Muscle of leg (tissue), 11 donors: Measurements from ENCODE around the gene NFIA. TPM values are rescaled to one million over a fixed set of nuclear protein-coding genes. Genes with fewer than 3 reads are reported as not detected.

Source experiments
- DNase-seq: peaks from one replicate; pipeline ENCODE4 v3.0.0; 2013
- H3K27ac ChIP-seq: one replicate; pipeline ENCODE4 v1.5.1; 2013; ENCODE audit warnings: mild to moderate bottlenecking, low read length, control low read depth
- H3K27me3 ChIP-seq: one replicate; pipeline ENCODE4 v1.6.1; 2013; ENCODE audit warnings: low read length; ENCODE audit not compliant: control insufficient read depth, insufficient read depth
- H3K36me3 ChIP-seq: one replicate; pipeline ENCODE4 v1.6.1; 2013; ENCODE audit warnings: low read length; ENCODE audit not compliant: control insufficient read depth, insufficient read depth
- H3K4me1 ChIP-seq: one replicate; pipeline ENCODE4 v1.6.1; 2013; ENCODE audit warnings: low read length; ENCODE audit not compliant: control insufficient read depth, insufficient read depth
- H3K4me3 ChIP-seq: one replicate; pipeline ENCODE4 v1.5.1; 2013; ENCODE audit warnings: low read length, control low read depth
- H3K9me3 ChIP-seq: replicated peaks from 2 replicates; pipeline ENCODE4 v1.6.1; 2013; ENCODE audit warnings: low read depth, low read length; ENCODE audit not compliant: control insufficient read depth
- WGBS: methylation state at CpG from one replicate; pipeline ENCODE4 v1.1.5; 2013; ENCODE audit warnings: missing lambda C conversion rate; ENCODE audit not compliant: insufficient coverage; 5-methylcytosine and 5-hydroxymethylcytosine counted together
- polyA plus RNA-seq, 8 donors: library from polyadenylated mRNA; unstranded; fragments of 120-200 nt; gene quantifications; one replicate each; pipeline versions ENCODE4 v1.2.1 to v1.2.3, GENCODE V29; 2013; ENCODE audit warnings: inconsistent platforms in 1 of 8, low replicate concordance in 1 of 8; ENCODE audit not compliant: insufficient read length in 8 of 8, insufficient read depth in 1 of 8
- total RNA-seq: library from RNA; stranded (reverse); fragments of 120-200 nt; gene quantifications from one replicate; pipeline ENCODE4 v1.2.4, GENCODE V29; 2013

NFIA gene
- total and polyA plus RNA-seq, 9 donors, result 21.6 to 41.0 (median 29.7) TPM

DNA sequence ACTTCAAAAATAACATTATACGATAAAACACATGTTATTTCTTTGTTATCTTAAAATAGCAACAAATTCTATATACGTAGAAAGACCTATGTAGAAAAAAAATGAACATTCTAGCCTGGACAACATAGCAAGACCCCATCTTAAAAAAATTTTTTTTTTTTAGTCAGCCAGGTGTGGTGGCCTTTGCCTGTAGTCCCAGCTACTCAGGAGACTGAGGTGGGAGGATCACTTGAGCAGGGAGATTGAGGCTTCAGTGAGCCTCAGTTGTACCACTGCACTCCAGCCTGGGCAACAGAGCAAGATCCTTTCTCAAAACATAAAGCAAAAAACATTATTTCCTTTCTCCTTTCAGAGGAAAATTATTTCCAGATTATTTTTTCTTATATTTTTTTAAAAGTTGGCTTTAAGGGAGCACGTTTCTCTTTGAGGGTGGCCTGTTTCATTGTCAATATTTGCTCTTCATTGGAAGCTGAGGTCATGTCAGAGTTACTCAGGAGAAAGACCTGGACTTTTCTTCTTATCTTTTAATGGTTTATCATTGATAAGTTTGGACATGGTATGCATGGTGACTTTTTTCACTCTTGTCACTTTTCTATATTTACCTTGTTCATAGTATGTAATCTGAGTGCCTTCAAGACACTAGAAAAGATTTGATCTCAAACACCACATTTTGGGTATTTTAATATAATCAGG, 32.0 kb downstream of the NFIA start:
- H3K4me1 ChIP-seq, result peaks cover 6% of the 10 kb centered on the region
- DNase-seq, result no peak
- WGBS, result no CpG with 5 or more reads among the region's 3 CpGs
- no peaks in the 10 kb centered on the region for H3K9me3 ChIP-seq
- no peaks in the 10 kb centered on the region for H3K27me3 ChIP-seq
- peaks cover 6% of the 10 kb centered on the region for H3K36me3 ChIP-seq
- no peak overlapping the region for H3K27ac ChIP-seq
- no peak overlapping the region for H3K4me3 ChIP-seq

- Histone ChIP-seq H3K27me3 (no peaks in the 10 kb centered on the region), H3K9me3 (no peaks in the 10 kb centered on the region), H3K36me3 (peaks cover 6% of the 10 kb centered on the region), H3K4me3 (no peak overlapping the region), H3K4me1 (peaks cover 6% of the 10 kb centered on the region), H3K27ac (no peak overlapping the region)
- WGBS, result 97% methylated on average over 7 of the region's 7 CpGs
- DNase-seq, result no peak
Measured at GRCh38 chr1:61115436-61115835, 33.1 kb downstream of the NFIA start.

- H3K4me3 ChIP-seq, result no peak overlapping the region
- H3K27me3 ChIP-seq, result no peaks in the 10 kb centered on the region
- H3K9me3 ChIP-seq, result no peaks in the 10 kb centered on the region
- peak overlapping the region; percentile 15 for H3K27ac ChIP-seq
- no CpG with 5 or more reads among the region's 6 CpGs for WGBS
- peak; percentile 58 for DNase-seq
- H3K4me1 ChIP-seq, result peaks cover 6% of the 10 kb centered on the region
- peaks cover 6% of the 10 kb centered on the region for H3K36me3 ChIP-seq
Measured at GRCh38 chr1:61116421-61116820, 34.1 kb downstream of the NFIA start.

DNA sequence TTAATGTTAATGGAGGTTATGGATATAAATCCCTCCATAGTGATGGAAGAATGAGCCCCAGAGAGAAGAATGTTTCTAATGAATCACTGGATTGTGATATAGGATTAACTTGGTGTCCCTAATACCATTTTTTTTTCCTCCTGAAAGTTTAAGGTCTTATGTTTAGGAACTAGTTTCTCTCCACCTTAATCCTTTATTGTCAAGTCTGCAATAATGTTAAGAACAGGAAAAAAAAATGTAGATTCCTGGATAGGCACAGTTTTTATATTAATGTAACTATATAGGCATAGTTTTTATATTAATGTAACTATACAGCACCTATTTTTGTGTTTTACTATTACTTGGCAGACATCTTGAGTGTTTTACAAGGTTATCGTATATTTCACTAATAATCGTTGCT, 34.9 kb downstream of the NFIA start:
- Histone ChIP-seq H3K27ac (no peak overlapping the region), H3K4me3 (no peak overlapping the region), H3K9me3 (no peaks in the 10 kb centered on the region), H3K4me1 (peaks cover 6% of the 10 kb centered on the region), H3K36me3 (peaks cover 6% of the 10 kb centered on the region), H3K27me3 (no peaks in the 10 kb centered on the region)
- no peak for DNase-seq
- no CpG with 5 or more reads among the region's 2 CpGs for WGBS

- H3K4me1 ChIP-seq, result peaks cover 6% of the 10 kb centered on the region
- H3K4me3 ChIP-seq, result no peak overlapping the region
- no peak for DNase-seq
- H3K27me3 ChIP-seq, result no peaks in the 10 kb centered on the region
- H3K36me3 ChIP-seq, result peaks cover 3% of the 10 kb centered on the region
- H3K9me3 ChIP-seq, result no peaks in the 10 kb centered on the region
- H3K27ac ChIP-seq, result no peak overlapping the region
- no CpG with 5 or more reads among the region's 3 CpGs for WGBS
Measured at GRCh38 chr1:61119085-61119484, 36.7 kb downstream of the NFIA start.

- H3K4me3 ChIP-seq, result no peak overlapping the region
- H3K27me3 ChIP-seq, result no peaks in the 10 kb centered on the region
- peaks cover 8% of the 10 kb centered on the region for H3K4me1 ChIP-seq
- H3K36me3 ChIP-seq, result peaks cover 2% of the 10 kb centered on the region
- no peaks in the 10 kb centered on the region for H3K9me3 ChIP-seq
- H3K27ac ChIP-seq, result peak overlapping the region; percentile 42
- DNase-seq, result no peak
- 50% methylated on average over 2 of the region's 5 CpGs for WGBS
Measured at GRCh38 chr1:61120246-61120840, 38.0 kb downstream of the NFIA start.

- peaks cover 5% of the 10 kb centered on the region for H3K4me1 ChIP-seq
- H3K36me3 ChIP-seq, result no peaks in the 10 kb centered on the region
- DNase-seq, result peak; percentile 47
- peak overlapping the region; percentile 16 for H3K27ac ChIP-seq
- H3K27me3 ChIP-seq, result no peaks in the 10 kb centered on the region
- no CpG with 5 or more reads among the region's 2 CpGs for WGBS
- H3K9me3 ChIP-seq, result no peaks in the 10 kb centered on the region
- H3K4me3 ChIP-seq, result no peak overlapping the region
Measured at GRCh38 chr1:61120998-61121397, 38.6 kb downstream of the NFIA start.

DNA sequence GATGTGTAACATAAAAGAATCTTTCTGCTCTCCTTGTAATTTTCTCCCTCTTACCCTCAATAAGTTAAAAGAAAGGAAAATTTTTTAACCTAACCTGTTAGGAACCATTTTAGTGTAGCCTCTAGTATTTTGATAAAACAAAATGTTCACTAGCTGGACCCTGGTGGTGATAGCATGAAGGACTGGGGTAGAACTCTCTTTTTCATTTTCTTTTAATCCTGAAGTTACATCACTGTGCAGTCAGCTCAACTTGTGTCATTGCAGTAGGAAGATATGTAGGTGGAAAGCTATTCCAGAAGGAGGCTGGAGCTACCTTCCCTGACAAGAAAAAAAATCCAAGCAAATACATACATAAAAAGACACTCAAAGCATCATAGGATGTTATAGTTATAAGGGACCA, 39.3 kb downstream of the NFIA start:
- Histone ChIP-seq H3K36me3 (no peaks in the 10 kb centered on the region), H3K4me1 (peaks cover 5% of the 10 kb centered on the region), H3K27me3 (no peaks in the 10 kb centered on the region), H3K27ac (no peak overlapping the region), H3K9me3 (no peaks in the 10 kb centered on the region), H3K4me3 (no peak overlapping the region)
- DNase-seq, result no peak

GRCh38 chr1:61122389-61122788, 40.0 kb downstream of the NFIA start:
- WGBS, result no CpG with 5 or more reads among the region's 2 CpGs
- no peak for DNase-seq
- Histone ChIP-seq H3K4me1 (peaks cover 5% of the 10 kb centered on the region), H3K9me3 (no peaks in the 10 kb centered on the region), H3K36me3 (no peaks in the 10 kb centered on the region), H3K27me3 (no peaks in the 10 kb centered on the region), H3K27ac (no peak overlapping the region), H3K4me3 (no peak overlapping the region)

DNA sequence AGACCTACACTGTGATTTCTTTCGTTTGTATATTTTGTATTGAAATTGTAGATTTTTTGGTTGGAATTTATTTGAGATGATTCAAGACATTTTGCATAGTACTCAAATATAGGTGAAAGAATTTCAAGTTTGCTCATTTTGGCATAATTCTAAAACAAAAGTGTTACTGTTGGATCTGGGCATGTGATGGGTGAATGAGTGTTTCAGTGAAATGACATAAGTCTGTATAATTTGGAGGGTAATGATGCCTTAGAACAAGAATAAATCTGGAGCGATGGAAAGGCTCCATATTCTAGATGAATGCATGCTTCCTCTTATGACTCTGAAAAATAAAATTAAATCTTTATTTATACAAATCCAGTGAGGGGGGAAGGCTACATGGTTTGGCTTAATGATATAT, 41.0 kb downstream of the NFIA start:
- no peak for DNase-seq
- no peaks in the 10 kb centered on the region for H3K36me3 ChIP-seq
- H3K4me1 ChIP-seq, result peaks cover 5% of the 10 kb centered on the region
- no peak overlapping the region for H3K27ac ChIP-seq
- H3K9me3 ChIP-seq, result no peaks in the 10 kb centered on the region
- H3K4me3 ChIP-seq, result no peak overlapping the region
- H3K27me3 ChIP-seq, result no peaks in the 10 kb centered on the region
- WGBS, result 80% methylated on average over 1 of the region's 2 CpGs
